Body of pancreas (tissue), 4 donors: ENCODE measurements around the gene MZT2B.
"Not testable (repeated sequence)": the region's sequence is repeated elsewhere in the genome, so short reads cannot be mapped to it uniquely, and the experiment has no call there.

ENCODE experiments used
- CTCF ChIP-seq, 7 experiments: fragments of 450-650 bp in 4 of 7; fragments of 200-600 bp in 3 of 7; sonication (generic) in 3 of 7; IDR thresholded peaks; one replicate each; pipeline ENCODE4 v1.5.1; 2016 to 2019; ENCODE audit warnings: antibody characterized with exemption in 7 of 7
- POLR2A ChIP-seq, 3 donors: fragments of 450-650 bp; IDR thresholded peaks; one replicate each; pipeline ENCODE4 v1.6.1; 2016; ENCODE audit warnings: antibody characterized with exemption in 3 of 3, mild to moderate bottlenecking in 2 of 3

- TF ChIP-seq POLR2A, CTCF (IDR thresholded peaks at IDR 0.05): not testable (repeated sequence)
These were observed 51.0 kb downstream of the MZT2B start for GRCh38 chr2:130233066-130233465.
